GM12891 (cell line): Measurements from ENCODE around the gene CD302.

ENCODE experiments used
- POLR2A ChIP-seq: IDR thresholded peaks from 2 replicates; pipeline ENCODE4 v1.6.1; 2011; ENCODE audit warnings: low read depth, low read length, control low read depth
- POLR2AphosphoS5 ChIP-seq: IDR thresholded peaks from 2 replicates; pipeline ENCODE4 v1.6.1; 2011; ENCODE audit warnings: low read depth, low read length, control low read depth
- SPI1 ChIP-seq: IDR thresholded peaks from 2 replicates; pipeline ENCODE4 v1.6.1; 2011; ENCODE audit warnings: low read depth, low read length, control low read depth
- TAF1 ChIP-seq: IDR thresholded peaks from 2 replicates; pipeline ENCODE4 v1.6.1; 2011; ENCODE audit warnings: low read depth, low read length, control low read depth

GRCh38 chr2:159846564-159846963 is 48.6 kb upstream of the CD302 start:
- TF ChIP-seq POLR2A (no peak), POLR2AphosphoS5 (no peak), TAF1 (no peak), SPI1 (no peak)
